HG03439 (cell line): ENCODE data around the gene SSTR3.

Source experiments
- ATAC-seq: cut with Tn5 transposase; IDR thresholded peaks from one replicate; pipeline ENCODE4 v1.9.1; 2021; ENCODE audit warnings: mild to moderate bottlenecking, moderate library complexity; ENCODE audit not compliant: unreplicated experiment

The SSTR3 gene

DNA sequence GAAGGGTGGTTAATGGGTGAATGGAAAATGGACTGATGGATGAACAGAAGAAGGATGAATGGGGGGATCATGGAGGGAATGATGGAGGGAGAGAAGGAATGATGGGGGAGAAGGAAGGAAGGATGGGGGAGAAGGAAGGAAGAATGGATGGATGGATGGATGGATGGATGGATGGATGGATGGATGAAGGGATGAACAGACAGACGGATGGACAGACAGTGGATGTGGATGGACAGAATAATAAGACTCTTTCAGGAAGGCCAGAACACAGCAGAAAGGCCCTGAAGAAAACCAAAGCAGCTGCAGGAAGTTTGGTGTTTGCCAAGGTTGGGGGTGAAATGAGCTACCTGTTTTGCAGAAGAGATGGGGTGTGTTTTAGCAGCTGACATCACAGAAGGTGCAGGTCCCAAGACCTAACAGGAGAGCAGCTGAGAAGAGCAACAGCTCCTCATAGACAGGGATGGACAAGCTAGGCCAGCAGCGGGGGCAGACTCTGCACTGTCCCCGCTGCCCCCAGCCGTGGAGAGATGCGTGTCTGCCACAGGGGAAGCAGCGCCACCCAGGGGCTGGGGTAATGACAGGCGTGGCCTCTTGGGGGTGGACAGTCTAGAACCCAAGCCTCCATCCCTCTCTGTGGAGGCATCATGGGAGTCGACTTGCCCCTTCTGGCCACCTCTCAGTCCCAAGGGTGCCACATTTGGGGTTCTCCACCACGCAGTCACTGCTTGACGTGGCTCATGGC is 42.2 kb downstream of the SSTR3 start:
- ATAC-seq: no peak

DNA sequence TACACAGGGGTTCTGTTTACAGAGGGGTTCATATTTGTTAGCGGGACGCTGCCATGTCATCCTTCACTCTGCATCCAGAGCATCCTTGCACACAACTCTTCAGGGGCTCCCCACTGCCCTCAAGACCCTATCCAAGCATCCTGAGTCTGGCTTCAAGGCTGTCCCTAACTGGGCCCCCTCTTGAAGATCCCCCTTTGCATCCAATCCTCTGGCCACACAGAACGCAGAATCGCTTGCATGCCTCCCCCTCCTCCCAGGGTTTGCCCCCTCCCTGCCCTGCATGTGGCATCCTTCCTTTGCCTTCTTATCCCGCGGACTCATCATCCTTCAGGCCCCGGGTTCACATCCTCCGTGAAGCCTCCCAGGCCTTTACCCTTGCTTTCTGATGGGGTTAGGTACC is 42.9 kb downstream of the SSTR3 start:
- ATAC-seq: no peak

DNA sequence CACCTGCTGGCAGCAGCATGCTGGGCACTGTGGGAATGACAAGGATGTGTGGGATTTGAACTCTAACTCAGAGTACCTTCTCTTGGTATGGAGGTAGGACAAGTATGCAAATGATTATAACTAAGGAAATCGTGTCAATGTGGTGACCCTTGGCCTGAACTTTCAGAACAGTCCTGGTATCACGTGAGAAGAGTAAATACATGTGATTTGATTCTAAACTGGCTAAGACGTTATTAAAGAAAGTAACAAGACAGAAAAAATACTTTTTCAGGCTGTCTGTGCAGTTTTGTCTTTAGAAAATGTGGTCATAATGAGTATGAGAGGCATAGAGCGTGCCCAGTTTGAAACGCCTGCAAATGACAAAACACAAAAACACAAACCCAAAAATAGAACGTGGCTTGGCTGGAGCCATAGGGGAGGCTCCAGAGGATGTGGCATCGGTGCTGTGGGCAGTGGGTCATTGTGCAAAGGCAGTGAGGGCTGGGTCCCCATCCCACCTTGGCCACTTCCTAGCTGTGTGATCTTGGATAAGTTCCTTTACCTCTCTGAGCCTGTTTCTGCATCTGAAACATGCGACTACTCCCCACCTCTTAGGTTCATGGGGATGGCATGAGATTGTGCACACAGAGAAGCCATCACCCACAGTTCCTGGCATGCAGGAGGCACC is 44.2 kb downstream of the SSTR3 start:
- no peak for ATAC-seq

DNA sequence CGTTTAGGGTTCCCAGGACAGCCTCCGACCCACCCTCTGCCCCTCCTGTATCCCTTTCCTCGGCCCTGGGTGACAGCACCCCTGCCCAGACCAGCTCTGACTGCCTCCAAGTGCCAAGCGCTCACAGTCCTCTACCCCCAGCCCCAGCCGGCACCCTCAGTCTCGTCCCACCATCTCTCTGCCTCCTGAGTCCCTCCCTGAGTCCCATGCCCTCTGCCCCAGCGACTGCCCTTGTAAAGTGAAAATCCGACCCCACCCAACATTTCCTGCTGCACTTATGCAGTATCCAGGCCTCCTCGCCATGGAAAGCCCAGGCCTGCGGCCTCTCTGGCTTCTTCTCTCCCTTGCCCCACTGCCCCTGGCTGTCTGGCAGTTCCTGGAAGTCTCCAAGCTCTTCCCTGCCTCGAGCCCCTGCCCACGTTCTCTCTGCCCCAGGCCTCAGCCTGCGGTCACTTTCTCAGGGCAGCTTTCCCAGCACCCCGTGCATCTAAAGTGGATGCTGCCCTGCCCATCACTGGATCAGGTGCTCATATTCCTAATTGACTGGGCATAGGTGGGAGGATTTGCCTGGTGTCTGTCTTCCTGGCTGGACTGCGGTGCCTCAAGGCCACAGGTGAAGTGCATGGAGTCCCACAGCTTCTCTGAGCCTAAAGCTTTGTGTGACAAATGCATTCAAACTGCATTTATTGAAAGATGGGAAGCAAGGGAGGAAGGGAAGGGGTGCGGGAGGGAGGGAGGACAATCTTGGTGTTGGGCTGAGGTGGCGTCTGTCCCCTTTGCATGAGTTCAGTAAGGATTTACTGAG is 44.9 kb downstream of the SSTR3 start:
- ATAC-seq: no peak

DNA sequence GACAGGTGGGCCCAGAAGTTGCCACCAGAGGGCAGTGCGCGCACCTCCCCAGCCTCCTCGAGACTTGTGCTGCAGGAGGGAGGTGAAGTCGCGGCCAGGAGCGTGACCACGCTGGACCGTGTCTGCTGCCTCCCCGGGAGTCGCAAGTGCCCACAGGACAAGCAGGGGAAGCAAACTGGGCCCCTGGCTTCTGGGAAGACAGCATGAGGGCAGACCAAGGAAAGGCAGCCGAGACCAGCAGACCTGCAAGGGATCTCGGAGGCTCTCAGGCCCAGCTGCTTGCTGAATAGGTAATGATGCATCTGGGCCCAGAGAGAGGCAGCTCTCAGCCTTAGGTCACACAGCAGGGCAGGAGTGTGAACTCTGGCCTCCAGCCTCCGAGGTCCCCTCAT is 45.6 kb downstream of the SSTR3 start:
- ATAC-seq: no peak

DNA sequence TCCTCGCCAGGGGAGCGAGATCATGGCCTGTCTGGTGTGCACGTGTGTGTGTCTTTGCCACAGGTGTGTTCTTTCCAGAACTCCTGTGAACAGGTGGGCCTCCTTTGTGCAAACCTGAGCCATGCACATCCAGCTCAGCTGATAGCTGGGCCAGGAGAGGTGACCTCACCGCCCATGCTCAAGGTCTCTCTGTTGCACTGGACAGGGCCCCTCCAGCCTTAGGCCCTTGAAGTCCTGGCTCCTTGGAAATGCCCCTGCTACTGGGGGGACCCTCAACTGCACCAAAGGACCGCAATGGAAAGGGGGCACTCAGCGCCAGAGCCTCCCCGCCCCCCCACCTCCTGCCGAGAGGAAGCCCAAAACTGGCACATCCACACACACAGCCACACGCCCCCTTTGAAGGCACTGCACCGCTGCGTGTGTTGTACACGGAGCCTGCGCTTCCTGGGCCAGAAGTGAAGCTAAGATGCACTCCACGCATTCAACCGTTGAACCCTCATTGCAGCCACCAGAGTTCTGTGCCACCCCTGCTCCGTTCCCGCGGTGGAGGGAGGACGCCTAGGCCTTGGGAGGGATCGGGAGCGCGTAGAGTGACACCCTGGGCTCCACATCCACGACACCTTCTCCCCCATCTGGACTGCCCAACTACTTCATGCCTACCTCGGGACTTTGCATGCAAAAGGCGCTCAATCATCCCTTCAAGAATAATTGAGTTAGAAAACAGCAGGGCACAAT is 46.2 kb downstream of the SSTR3 start:
- ATAC-seq: no peak

DNA sequence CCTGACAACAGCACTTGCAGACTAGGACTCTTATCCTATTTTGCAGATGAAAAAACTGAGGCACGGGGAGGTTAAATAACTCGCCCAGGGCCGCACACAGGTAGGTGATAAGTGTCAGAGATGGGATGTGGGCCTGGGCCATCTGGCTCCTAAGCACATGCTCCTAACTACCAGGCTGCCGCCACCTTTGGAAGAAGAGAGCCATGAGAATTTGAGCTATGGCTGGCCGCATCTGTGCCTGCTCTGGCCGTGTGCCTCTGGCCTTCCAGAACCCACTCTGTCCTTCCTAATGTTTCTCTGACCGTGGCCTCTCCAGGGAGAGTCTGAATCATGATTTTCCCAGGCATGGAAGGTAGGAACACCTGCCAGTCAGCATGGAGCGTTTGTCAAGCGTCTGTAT is 47.2 kb downstream of the SSTR3 start:
- no peak for ATAC-seq

DNA sequence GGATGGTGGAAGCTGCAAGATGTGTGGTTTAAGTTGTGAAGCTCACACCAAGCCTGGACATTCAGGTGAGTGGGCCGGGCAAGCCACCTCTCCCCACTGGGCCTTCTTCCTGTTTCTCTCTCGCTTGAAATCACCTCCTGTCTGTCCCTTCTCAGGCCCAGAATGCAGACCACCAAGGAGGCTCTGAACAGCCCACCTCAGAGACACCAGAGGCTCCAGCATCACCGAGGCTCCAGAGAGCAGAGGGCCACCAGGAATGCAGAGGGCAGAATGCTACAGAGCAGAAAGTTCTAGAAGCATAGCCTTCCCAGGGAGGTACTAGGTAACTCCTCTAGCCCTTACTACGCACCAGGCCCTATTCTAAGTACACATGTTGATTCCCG is 47.8 kb downstream of the SSTR3 start:
- no peak for ATAC-seq

DNA sequence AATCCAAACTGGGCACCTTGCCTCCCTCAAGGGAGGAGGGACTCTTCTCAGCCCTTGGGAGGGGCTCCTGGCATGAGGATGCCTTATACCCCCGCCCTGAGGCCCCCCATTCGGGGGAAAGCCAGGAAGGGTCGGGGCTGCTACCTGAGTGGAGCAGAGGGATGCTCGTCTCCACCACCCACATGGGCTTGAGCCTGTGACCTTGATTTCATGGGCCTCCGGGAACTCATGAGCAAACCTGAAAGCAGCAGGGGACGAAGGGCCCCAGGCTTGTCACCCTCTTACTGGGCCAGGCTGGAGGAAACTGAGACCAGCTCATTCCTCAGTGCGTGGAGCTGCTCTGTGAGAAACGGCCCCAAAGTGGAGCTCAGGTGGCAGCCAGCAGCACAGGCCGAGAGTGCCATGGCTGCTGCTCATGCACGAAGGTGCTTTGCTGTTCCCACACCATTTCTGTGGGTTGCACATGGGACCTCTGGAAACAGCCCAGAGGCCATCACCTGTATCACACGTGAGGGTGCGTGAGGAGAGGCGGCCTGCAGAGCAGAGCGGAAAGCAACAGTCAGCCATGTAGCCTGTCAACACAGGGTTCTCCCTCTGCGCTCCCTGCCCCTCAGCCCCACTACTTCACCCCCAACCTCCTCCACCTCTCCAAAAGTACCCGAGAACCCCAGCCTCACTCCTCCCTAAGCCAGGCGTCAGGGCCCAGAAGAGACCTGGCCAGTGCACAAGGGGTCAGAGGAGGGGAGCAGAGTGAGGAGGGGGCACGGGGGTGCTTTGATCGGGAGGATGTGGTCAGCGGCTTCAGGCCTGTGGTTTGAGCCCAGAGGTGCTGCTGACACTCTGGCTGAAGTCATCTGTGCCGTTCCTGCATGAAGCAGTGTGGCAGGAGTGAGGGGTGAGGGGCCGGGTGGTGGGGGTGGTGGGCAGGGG is 48.4 kb downstream of the SSTR3 start:
- ATAC-seq: peak; percentile 34

DNA sequence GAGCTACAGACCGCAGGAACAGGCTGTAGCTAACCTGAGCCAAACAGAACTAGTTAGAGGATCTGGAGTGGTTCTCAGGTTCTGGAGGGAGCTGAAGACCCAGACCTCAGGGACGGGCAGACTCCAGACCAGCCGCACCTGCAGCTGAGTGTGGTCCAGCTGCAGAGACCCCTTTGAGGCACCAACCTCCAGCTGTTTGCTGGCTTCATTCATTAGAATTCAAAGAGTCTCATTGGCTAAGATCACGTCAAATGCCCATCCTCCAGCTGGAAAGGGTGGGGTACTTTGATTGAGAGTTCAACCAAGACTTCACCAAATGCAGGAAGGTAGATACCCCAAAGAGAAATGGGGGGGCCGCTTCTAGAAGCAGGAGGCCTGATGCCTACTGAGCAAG is 49.2 kb downstream of the SSTR3 start:
- ATAC-seq: no peak

DNA sequence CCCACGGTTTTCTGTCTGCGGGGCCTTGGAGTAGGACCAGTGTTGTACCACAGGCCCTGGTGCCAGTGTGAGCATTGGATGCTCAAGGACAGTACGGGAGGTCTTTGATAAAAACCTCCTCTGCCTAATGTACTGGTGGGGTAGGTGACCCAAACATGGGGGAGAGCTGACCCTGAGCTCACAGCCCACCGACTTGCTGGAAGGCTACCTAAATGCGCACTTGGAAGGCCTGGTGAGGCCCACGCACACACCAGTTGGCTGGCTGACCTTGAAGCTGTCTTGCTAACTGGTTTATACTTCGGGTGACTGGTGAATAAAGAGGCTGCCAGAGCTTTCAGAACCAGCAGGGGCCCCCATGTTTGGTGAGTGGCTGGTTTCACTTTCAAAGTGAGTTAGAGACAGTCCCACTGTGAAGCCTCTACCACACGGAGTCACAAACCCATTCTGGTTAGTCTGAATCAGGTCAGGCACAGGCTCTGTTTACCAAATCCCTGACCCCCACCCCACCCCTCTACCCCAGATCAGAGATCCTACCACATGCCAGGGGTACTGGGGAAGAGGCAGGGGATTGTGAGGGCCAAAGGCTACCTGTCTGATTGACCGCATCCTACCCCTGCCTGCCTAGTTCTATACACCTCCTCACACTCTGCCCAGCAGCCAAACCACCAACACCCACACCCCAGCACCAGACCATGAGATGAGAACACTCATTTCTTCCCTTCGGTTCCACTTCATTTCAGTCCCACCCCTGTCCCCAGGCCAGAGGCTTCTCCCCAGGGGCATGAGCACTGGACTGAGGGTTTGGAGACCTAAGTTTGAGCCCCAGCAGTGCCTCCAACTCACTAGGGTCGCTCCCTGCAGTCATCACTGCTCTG is 49.8 kb downstream of the SSTR3 start:
- ATAC-seq: peak; percentile 41

DNA sequence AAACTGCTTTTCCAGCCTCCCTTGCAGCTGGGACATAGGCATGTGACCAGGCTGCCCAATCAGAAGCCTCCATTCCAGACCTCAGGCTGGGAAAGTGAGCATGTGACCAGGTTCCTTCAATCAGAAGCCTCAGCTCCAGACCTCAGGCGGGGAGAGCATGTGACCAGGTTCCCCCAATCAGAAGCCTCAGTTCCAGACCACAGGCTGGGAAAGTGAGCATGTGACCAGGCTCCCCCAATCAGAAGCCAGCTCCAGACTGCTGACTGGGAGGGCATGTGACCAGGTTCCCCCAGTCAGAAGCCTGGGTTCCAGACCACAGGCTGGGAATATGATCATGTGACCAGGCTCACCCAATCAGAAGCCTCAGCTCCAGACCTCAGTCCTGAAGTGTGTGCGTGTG is 50.8 kb downstream of the SSTR3 start:
- no peak for ATAC-seq

DNA sequence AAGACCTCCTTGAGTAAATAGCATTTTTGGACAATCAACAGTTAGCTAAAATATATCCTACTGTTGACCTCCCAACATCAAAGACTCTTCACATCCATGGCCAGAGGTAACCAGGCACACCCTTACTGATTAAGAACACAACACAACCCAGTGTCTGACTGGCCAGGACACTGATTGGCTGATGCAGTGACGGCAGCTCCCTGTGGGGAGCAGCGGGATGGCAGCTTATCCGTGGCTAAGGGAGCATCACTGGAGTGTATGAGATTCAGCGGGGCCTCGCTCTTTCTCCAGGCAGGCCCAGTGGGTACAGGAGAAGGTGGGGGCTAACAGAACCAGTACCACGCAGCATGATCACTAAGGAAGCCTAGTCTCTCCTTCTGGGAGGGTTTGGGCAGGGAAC is 52.2 kb downstream of the SSTR3 start:
- no peak for ATAC-seq

DNA sequence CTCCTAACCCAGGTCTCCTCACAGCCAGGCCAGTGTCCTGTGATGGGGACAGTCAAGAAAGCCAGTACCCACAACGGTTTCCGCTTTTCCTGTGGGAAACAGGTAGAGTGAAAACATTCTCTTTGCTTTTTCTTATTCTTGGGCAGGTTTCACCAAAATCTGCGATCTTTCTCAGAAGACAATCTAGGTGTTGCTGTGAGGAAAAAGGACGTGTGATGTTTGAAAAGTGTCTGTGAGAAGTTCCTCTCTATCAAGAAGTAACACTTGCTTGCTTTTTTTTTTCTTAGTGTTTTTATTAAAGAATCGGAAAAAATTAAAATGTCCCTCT is 53.4 kb downstream of the SSTR3 start:
- ATAC-seq: no peak

DNA sequence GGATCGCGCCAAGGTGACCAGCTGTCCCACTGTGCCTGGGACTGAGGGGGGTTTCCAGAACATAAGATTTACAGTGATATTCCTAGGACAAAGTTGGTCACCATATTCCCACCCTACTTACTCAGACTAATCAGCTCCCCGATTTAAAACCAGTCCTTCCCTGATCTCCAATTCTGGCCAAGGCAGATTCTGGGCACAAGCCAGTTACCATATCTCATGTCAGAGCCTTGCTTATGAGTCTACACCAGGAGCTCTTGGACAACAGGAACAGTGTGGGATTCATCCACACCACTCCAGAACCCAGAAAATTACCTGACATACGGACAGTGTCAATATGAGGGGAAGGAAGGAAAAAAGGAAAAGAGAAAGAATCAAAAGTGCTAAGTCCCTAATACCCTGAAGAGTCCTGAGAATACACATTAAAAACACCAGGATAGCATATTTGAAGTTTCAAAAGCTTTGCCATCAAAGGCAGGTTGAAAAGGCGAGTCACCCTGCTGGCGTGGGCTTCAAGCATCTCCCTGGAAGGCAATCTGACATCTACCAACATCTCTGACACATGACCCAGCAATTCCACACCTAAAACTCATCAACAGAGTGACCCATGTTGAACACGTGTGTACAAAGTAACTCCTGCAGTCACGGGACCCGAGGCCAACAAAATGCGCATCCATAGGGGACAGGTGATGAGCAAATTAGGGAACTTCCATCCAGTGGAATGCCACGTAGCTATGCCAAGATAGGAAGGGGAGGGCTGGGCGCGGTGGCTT is 54.6 kb downstream of the SSTR3 start:
- no peak for ATAC-seq

DNA sequence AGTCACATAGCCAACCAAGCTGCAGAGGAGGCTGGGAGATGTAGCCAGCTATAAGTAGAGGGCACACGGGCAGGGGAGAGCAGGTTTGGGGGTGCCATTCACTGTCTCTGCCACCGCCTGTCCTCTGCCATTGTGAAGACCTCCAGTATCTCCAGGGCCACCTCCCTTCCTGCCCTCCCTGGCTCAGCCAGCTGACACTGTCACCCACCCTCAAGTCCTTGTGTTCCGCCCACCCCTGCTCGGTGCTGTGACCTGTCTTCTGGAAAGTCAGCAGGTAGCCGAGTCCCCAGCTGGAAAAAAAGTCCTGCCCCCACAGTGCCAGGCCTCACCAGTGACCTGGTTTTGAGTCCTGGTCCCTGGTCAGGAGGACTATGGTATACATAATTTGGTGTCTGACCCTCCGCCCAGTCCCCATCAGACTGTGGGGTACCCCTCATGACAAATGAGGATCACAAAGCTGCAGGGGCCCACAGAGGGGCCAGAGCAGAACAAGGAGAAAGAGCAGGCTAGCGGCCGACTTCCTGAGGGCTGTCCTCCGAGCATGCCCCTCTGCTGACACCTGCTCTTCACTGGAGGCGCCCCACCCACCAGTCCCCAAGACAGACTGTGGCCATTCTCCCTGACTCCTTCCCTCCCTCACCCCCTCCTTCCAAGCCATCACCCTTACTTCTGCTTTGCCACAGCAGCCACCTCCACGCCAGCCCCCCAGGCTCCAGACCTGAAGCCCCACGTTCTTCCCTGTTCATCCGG is 55.4 kb downstream of the SSTR3 start:
- no peak for ATAC-seq

DNA sequence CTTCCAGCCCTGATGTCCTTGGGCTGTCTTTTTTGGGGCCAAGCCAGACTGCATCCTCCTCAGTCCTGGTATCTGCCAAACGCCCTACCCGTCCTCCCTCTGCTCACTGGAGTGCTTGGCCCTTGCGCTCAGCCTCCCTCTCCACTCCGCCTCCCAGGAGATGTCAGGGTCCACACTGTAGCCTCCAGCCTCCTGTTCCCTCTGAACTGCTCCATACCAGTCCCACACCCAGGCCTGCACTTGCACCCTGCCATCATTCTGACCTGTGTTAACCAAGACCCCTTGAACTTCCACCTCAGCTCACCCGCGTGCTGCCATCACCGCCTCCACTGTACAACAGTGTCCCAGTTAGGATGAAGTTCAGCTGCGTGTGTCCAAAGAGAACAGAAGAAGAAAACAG is 56.3 kb downstream of the SSTR3 start:
- ATAC-seq: no peak
